ENCODE data around the gene ADGRA1.

Gene ADGRA1

DNA sequence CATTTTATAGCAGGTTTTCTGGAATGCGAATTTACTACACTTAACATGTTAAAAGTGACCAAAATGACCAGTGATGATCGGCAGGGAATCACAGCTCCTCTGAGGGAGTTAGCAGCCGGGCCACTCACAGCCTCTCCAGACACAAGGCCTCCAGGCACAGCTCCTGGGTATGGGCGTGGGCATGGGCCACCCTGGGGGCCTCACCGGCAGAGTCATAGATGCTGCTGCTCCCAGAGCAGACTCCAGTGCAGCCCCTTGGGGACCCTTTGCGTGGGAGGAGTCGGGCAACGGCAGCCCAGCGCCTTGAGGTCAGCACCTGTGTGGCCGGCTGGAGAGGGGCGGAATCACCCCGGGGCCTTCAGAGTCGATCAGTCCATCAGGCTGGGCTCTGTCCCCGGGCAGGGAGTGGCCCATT lies 80.9 kb downstream of the ADGRA1 start:
- H3K27me3 ChIP-seq (ENCODE audit: insufficient read depth, poor library complexity, severe bottlenecking): no peaks in the 10 kb centered on the region
- no peaks in the 10 kb centered on the region for H3K9me3 ChIP-seq (ENCODE audit: severe bottlenecking)
- TF ChIP-seq, protein P1, sequence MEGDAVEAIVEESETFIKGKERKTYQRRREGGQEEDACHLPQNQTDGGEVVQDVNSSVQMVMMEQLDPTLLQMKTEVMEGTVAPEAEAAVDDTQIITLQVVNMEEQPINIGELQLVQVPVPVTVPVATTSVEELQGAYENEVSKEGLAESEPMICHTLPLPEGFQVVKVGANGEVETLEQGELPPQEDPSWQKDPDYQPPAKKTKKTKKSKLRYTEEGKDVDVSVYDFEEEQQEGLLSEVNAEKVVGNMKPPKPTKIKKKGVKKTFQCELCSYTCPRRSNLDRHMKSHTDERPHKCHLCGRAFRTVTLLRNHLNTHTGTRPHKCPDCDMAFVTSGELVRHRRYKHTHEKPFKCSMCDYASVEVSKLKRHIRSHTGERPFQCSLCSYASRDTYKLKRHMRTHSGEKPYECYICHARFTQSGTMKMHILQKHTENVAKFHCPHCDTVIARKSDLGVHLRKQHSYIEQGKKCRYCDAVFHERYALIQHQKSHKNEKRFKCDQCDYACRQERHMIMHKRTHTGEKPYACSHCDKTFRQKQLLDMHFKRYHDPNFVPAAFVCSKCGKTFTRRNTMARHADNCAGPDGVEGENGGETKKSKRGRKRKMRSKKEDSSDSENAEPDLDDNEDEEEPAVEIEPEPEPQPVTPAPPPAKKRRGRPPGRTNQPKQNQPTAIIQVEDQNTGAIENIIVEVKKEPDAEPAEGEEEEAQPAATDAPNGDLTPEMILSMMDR (IDR thresholded peaks at IDR 0.05; ENCODE audit: poor library complexity, severe bottlenecking): no peak
- no peaks in the 10 kb centered on the region for H3K4me1 ChIP-seq (ENCODE audit: insufficient read depth, poor library complexity, severe bottlenecking)
- DNase-seq (ENCODE audit: low spot score) (no peak), ATAC-seq (ENCODE audit: low read depth) (no peak)
- H3K4me3 ChIP-seq (ENCODE audit: severe bottlenecking): no peak overlapping the region
- no peak overlapping the region for H3K27ac ChIP-seq (ENCODE audit: poor library complexity, severe bottlenecking)
- H3K36me3 ChIP-seq (ENCODE audit: low read depth): no peaks in the 10 kb centered on the region

DNA sequence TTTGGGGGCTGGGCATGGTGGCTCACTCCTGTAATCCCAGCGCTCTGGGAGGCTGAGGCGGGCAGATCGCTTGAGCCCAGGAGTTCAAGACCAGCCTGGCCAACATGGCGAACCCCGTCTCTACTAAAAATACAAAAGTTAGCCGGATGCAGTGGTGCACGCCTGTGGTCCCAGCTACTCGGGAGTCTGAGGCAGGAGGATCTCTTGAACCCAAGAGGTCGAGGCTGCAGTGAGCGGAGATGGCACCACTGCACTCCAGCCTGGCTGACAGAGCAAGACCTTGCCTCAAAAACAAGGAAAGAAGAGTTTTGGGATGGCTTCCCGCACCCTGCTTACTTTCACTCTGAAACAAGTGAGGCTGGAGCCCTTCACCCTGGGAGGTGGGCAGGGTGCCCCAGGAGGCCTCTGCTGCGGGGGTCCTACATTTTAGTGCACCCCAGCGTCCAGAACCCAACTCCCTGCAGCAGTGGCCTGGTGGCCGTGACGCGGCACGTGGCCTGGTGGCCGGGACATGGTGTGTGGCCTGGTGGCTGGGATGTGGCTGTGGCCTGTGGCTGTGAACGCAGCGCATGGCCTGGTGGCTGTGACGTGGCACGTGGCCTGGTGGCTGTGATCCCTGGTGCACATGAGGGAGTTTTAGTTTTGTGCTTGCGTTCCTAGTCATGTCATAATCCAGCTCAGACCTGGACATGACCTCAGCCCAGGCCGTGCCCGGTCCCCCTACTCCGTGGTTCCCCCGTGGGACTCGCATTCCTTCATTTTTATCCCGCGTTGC lies 81.6 kb downstream of the ADGRA1 start:
- no peak overlapping the region for H3K4me3 ChIP-seq (ENCODE audit: severe bottlenecking)
- H3K27ac ChIP-seq (ENCODE audit: poor library complexity, severe bottlenecking): no peak overlapping the region
- no peak for DNase-seq (ENCODE audit: low spot score)
- no peaks in the 10 kb centered on the region for H3K4me1 ChIP-seq (ENCODE audit: insufficient read depth, poor library complexity, severe bottlenecking)
- TF ChIP-seq, protein P1 (IDR thresholded peaks at IDR 0.05; ENCODE audit: poor library complexity, severe bottlenecking): no peak
- ATAC-seq (ENCODE audit: low read depth): no peak
- no peaks in the 10 kb centered on the region for H3K27me3 ChIP-seq (ENCODE audit: insufficient read depth, poor library complexity, severe bottlenecking)
- H3K36me3 ChIP-seq (ENCODE audit: low read depth): no peaks in the 10 kb centered on the region
- no peaks in the 10 kb centered on the region for H3K9me3 ChIP-seq (ENCODE audit: severe bottlenecking)

DNA sequence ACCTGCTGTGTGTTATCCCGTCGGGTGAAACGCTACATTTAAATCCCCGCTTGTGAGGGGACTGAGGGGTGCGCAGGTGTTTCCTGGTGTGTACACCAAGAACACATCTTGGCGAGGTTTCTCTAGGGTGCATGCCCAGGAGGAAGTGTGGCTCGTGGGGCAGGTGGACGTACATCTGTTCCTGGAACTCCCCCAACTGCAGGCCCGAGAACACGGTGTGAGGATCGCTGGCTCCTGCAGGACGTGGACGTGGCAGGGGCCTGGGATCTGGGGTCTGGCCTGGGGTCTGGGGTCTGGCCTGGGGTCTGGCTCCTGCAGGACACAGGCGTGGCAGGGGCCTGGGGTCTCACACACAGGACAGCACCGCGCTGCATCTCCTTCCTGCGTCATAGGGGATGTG lies 82.4 kb downstream of the ADGRA1 start:
- no peaks in the 10 kb centered on the region for H3K4me1 ChIP-seq (ENCODE audit: insufficient read depth, poor library complexity, severe bottlenecking)
- no peak for DNase-seq (ENCODE audit: low spot score)
- H3K9me3 ChIP-seq (ENCODE audit: severe bottlenecking): no peaks in the 10 kb centered on the region
- ATAC-seq (ENCODE audit: low read depth): no peak
- H3K4me3 ChIP-seq (ENCODE audit: severe bottlenecking): no peak overlapping the region
- no peaks in the 10 kb centered on the region for H3K36me3 ChIP-seq (ENCODE audit: low read depth)
- H3K27me3 ChIP-seq (ENCODE audit: insufficient read depth, poor library complexity, severe bottlenecking): no peaks in the 10 kb centered on the region
- H3K27ac ChIP-seq (ENCODE audit: poor library complexity, severe bottlenecking): no peak overlapping the region
- TF ChIP-seq, protein P1 (IDR thresholded peaks at IDR 0.05; ENCODE audit: poor library complexity, severe bottlenecking): no peak

DNA sequence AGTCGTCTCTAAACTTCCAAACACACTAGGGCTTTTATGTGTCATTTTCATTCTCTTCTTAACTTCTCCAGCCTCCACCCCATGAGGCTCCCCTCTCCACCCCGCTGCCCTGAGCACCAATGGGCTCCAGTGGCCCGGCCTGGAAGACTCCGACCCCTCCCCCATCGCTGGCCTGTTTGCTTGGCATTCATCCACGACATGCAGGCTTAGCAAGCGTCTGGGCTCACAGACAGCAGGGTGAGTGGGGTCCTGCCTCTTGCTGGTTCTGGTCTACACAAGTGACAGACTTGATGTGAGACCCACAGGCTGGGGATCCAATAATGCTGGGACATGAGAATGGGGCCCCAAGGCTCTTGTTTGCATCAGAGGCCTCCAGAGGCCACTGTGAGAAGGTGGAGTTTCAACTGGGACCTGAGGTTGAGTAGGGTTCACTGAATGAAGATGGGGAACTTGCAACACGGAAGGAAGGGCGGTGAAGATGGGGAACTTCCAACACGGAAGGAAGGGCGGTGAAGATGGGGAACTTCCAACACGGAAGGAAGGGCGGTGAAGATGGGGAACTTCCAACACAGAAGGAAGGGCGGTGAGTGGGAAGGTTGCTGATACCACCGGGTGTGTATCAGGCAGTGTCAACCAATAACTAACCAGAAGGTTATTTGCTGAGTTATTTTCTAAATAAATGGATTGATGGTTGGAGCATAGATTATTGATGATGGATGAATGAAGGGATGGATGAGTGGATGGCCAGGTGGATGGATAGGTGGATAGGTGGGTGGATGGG lies 86.3 kb downstream of the ADGRA1 start:
- H3K27me3 ChIP-seq (ENCODE audit: insufficient read depth, poor library complexity, severe bottlenecking): no peaks in the 10 kb centered on the region
- no peaks in the 10 kb centered on the region for H3K36me3 ChIP-seq (ENCODE audit: low read depth)
- no peak for DNase-seq (ENCODE audit: low spot score)
- ATAC-seq (ENCODE audit: low read depth): no peak
- H3K4me3 ChIP-seq (ENCODE audit: severe bottlenecking): no peak overlapping the region
- no peaks in the 10 kb centered on the region for H3K4me1 ChIP-seq (ENCODE audit: insufficient read depth, poor library complexity, severe bottlenecking)
- TF ChIP-seq, protein P1 (IDR thresholded peaks at IDR 0.05; ENCODE audit: poor library complexity, severe bottlenecking): no peak
- H3K9me3 ChIP-seq (ENCODE audit: severe bottlenecking): no peaks in the 10 kb centered on the region
- H3K27ac ChIP-seq (ENCODE audit: poor library complexity, severe bottlenecking): no peak overlapping the region
